ENCODE data around the gene FBXL15.

The FBXL15 gene

GRCh38 chr10:102397222-102398171 is 23.1 kb upstream of the FBXL15 start:
- DNase-seq (ENCODE audit: low read depth), result no peak
- H3K4me3 ChIP-seq (ENCODE audit: low read depth, low read length), result peak overlapping the region; percentile 97

GRCh38 chr10:102398172-102399020 is 22.2 kb upstream of the FBXL15 start:
- no peak for DNase-seq (ENCODE audit: low read depth)
- H3K4me3 ChIP-seq (ENCODE audit: low read depth, low read length), result peak overlapping the region; percentile 97
- no peak for TF ChIP-seq CTCF (IDR thresholded peaks at IDR 0.05; ENCODE audit: insufficient read depth, low read depth, low read length, missing control alignments)

More at GRCh38 chr10:102397222-102398171, 23.1 kb upstream of the FBXL15 start:
- no peak for TF ChIP-seq CTCF (IDR thresholded peaks at IDR 0.05; ENCODE audit: insufficient read depth, low read depth, low read length, missing control alignments)

GRCh38 chr10:102399217-102400021 is 21.2 kb upstream of the FBXL15 start:
- TF ChIP-seq CTCF (IDR thresholded peaks at IDR 0.05; ENCODE audit: insufficient read depth, low read depth, low read length, missing control alignments), result peak; percentile 95
- H3K4me3 ChIP-seq (ENCODE audit: low read depth, low read length), result peak overlapping the region; percentile 97
- DNase-seq (ENCODE audit: low read depth), result peak; percentile 94

GRCh38 chr10:102400076-102400475 is 20.6 kb upstream of the FBXL15 start:
- H3K4me3 ChIP-seq (ENCODE audit: low read depth, low read length), result peak overlapping the region; percentile 97
- DNase-seq (ENCODE audit: low read depth), result no peak
- TF ChIP-seq CTCF (IDR thresholded peaks at IDR 0.05; ENCODE audit: insufficient read depth, low read depth, low read length, missing control alignments), result no peak

- DNase-seq (ENCODE audit: low read depth), result no peak
- no peak overlapping the region for H3K4me3 ChIP-seq (ENCODE audit: low read depth, low read length)
- TF ChIP-seq CTCF (IDR thresholded peaks at IDR 0.05; ENCODE audit: insufficient read depth, low read depth, low read length, missing control alignments), result no peak
These were observed 19.9 kb upstream of the FBXL15 start for GRCh38 chr10:102400598-102401341.

- DNase-seq (ENCODE audit: low read depth), result no peak
These were observed 19.3 kb upstream of the FBXL15 start for GRCh38 chr10:102401342-102401654.

More at GRCh38 chr10:102401342-102401654, 19.3 kb upstream of the FBXL15 start:
- TF ChIP-seq CTCF (IDR thresholded peaks at IDR 0.05; ENCODE audit: insufficient read depth, low read depth, low read length, missing control alignments), result no peak
- no peak overlapping the region for H3K4me3 ChIP-seq (ENCODE audit: low read depth, low read length)
